ENCODE data around the gene CTU2. TPM values are rescaled to one million over a fixed set of nuclear protein-coding genes. Genes with fewer than 3 reads are reported as not detected.

The CTU2 gene
- total and polyA plus RNA-seq, 10 of the 15 experiments (the other 5 are each of a cell fraction or from before 2014, with no cell fraction given): 0.32 to 44.5 (median 18.2) TPM

DNA sequence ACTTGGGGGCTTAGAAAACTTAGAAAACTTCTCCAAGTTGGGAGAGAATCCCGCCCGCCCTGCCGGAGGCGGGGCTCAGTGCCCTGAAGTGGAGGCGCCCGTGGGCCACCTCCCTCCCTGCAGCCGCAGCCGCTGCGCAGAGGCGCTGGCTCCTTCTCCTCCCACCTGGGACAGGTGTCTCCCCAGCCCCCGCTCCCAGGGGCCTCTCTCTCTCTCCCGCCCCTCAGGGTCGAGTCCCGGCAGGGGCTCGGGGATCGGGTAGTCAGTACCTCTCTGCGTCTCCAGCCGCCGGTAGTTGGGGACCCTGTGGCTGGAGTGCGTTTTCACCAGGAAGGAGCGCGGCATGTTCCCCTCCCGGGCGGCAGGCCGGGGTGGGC lies 20.3 kb upstream of the CTU2 start (continued):
- TF ChIP-seq, protein P1, sequence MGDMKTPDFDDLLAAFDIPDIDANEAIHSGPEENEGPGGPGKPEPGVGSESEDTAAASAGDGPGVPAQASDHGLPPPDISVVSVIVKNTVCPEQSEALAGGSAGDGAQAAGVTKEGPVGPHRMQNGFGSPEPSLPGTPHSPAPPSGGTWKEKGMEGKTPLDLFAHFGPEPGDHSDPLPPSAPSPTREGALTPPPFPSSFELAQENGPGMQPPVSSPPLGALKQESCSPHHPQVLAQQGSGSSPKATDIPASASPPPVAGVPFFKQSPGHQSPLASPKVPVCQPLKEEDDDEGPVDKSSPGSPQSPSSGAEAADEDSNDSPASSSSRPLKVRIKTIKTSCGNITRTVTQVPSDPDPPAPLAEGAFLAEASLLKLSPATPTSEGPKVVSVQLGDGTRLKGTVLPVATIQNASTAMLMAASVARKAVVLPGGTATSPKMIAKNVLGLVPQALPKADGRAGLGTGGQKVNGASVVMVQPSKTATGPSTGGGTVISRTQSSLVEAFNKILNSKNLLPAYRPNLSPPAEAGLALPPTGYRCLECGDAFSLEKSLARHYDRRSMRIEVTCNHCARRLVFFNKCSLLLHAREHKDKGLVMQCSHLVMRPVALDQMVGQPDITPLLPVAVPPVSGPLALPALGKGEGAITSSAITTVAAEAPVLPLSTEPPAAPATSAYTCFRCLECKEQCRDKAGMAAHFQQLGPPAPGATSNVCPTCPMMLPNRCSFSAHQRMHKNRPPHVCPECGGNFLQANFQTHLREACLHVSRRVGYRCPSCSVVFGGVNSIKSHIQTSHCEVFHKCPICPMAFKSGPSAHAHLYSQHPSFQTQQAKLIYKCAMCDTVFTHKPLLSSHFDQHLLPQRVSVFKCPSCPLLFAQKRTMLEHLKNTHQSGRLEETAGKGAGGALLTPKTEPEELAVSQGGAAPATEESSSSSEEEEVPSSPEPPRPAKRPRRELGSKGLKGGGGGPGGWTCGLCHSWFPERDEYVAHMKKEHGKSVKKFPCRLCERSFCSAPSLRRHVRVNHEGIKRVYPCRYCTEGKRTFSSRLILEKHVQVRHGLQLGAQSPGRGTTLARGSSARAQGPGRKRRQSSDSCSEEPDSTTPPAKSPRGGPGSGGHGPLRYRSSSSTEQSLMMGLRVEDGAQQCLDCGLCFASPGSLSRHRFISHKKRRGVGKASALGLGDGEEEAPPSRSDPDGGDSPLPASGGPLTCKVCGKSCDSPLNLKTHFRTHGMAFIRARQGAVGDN (IDR thresholded peaks at IDR 0.05): no peak

DNA sequence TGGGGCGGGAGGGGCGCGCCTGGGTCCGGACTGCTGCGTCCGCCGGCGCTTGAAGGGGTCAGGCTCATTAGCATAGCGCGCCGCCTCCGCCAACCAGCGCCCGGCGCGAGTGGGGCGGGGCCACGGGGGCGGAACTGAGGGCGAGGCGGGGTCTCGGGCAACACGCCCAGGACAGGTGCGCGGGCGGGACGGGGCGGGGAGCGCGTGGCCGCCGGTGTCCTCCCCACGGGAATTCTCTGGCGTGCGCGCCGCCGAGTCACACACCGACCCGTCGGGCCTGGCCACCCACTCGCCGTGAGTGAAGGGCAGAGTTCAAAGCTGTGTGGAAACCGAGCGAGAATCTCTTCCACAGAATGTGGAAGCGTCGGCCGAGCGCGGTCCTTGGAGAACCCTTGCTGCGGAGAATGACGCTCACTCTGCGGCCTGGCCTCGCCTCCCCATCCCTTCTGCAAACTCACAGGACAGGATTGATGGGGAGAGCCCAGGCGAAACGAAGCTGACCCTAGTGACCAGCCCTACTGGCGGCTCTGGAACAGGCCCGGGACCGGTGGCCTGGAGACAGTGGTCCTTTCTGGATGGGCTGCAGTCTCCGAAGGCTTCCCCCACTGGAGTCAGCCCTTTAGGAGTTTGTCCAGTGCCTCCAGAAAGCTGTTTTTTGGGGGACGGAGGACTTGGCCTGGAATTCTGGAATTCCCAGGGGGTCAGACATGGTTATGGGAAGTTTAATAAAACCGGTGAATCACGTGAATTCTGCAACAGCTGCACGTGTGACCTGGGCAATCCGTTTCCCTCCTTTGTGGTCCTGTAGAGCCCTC lies 19.7 kb upstream of the CTU2 start, which contains the start of gene SNAI3:
TSS of gene SNAI3 (minus strand) at position 69 of the 815 bp plus-strand sequence. CDS start 101 bp downstream, outside the sequence.
- BruUV-seq (replicated peaks): no TSS peak
- FAIRE-seq (peak; percentile 92), ATAC-seq (peak; percentile 84), DNase-seq (ENCODE audit: low read depth, low spot score) (no peak)
- in situ Hi-C loops (cut with MboI): no loop called here
- Histone ChIP-seq H3K9me3 (replicated peaks; ENCODE audit: control insufficient read depth, insufficient read depth, low read length) (no peaks in the 10 kb centered on the region), H3K9ac (ENCODE audit: control insufficient read depth, insufficient read depth, low read length) (peak within 1 kb of the TSS; percentile 52; the same call in 1 of the 2 replicates), H3K4me3 (peak within 1 kb of the TSS; percentile 98), H4K20me1 (ENCODE audit: control insufficient read depth, insufficient read depth) (no peaks in the 10 kb centered on the region), H3K79me2 (ENCODE audit: control insufficient read depth, insufficient read depth, low read length) (no peaks in the 10 kb centered on the region), H3K36me3 (ENCODE audit: control insufficient read depth in 2 of 2, insufficient read depth in 2 of 2, low read length in 1 of 2) (no peaks in the 10 kb centered on the region), H3K4me1 (ENCODE audit: control insufficient read depth, insufficient read depth, low read length) (peaks cover 31% of the 10 kb centered on the region), H3K4me2 (ENCODE audit: control insufficient read depth, insufficient read depth) (peak within 1 kb of the TSS; percentile 92), H2AFZ (ENCODE audit: control insufficient read depth, low read depth, low read length) (peak within 1 kb of the TSS; percentile 61), H3K27me3 (replicated peaks in 1 of 2; ENCODE audit: control insufficient read depth in 2 of 2, insufficient read depth in 2 of 2, low read length in 1 of 2) (no peaks in the 10 kb centered on the region; a peak in 1 of 4 replicates), H3K27ac (ENCODE audit: control insufficient read depth, insufficient read depth) (no peak within 1 kb of the TSS)
- CTCF ChIA-PET: interaction anchor here (1.1 to 2.0 kb wide), 6 partner anchors 14 to 51 kb away, joined by 3 to 7 read pairs (median 4); no protein-coding TSS in a partner anchor
- POLR2A ChIA-PET: interaction anchor here (0.8 to 1.5 kb wide), 3 partner anchors 11 to 24 kb away, joined by 4 read pairs; partner anchors contain the start of gene MVD
- WGBS (ENCODE audit: insufficient coverage, insufficient replicate concordance, low lambda C conversion rate, missing lambda C conversion rate): 19% methylated on average over 27 of the region's 65 CpGs
- intact Hi-C loops (cut with micrococcal nuclease; ENCODE audit: unreplicated experiment): no loop called here
- SMC1A ChIA-PET (ENCODE audit: uncharacterized antibody, unreplicated experiment): interaction anchor here (1.0 kb wide), 1 partner anchor 21 kb away, joined by 3 read pairs; no protein-coding TSS in a partner anchor
- RAD21 ChIA-PET (ENCODE audit: unreplicated experiment): no interaction called here
- peak; percentile 37; the same call in 1 of the 2 replicates for TF ChIP-seq PAX5 (IDR thresholded peaks at IDR 0.05; ENCODE audit: borderline replicate concordance, low read depth, low read length)
- no peak for TF ChIP-seq CHD4 (IDR thresholded peaks at IDR 0.05)
- TF ChIP-seq STAT3 (IDR thresholded peaks at IDR 0.05; ENCODE audit: low read depth, low read length): no peak
- TF ChIP-seq BACH1 (IDR thresholded peaks at IDR 0.05; ENCODE audit: borderline replicate concordance): peak; percentile 34; the same call in 1 of the 2 replicates
- TF ChIP-seq DPF2 (IDR thresholded peaks at IDR 0.05): 0 out of 2 replicates have a peak, but pooled peaks have one; percentile 56
- TF ChIP-seq NBN (IDR thresholded peaks at IDR 0.05): no peak
- TF ChIP-seq ETV6 (conservative IDR thresholded peaks at IDR 0.05 in 1 of 2, IDR thresholded peaks at IDR 0.05 in 1 of 2; ENCODE audit: borderline replicate concordance in 1 of 2, low read depth in 1 of 2): no peak
- no peak for TF ChIP-seq STAT1 (conservative IDR thresholded peaks at IDR 0.05)
- peak in 1 of 2 experiments; percentile 65; a peak in 1 of 3 replicates for TF ChIP-seq EGR1 (IDR thresholded peaks at IDR 0.05; ENCODE audit: borderline replicate concordance in 1 of 2, low read depth in 2 of 2, low read length in 2 of 2)
- no peak for TF ChIP-seq HDAC6 (IDR thresholded peaks at IDR 0.05; ENCODE audit: unreplicated experiment)
- TF ChIP-seq, protein P2, sequence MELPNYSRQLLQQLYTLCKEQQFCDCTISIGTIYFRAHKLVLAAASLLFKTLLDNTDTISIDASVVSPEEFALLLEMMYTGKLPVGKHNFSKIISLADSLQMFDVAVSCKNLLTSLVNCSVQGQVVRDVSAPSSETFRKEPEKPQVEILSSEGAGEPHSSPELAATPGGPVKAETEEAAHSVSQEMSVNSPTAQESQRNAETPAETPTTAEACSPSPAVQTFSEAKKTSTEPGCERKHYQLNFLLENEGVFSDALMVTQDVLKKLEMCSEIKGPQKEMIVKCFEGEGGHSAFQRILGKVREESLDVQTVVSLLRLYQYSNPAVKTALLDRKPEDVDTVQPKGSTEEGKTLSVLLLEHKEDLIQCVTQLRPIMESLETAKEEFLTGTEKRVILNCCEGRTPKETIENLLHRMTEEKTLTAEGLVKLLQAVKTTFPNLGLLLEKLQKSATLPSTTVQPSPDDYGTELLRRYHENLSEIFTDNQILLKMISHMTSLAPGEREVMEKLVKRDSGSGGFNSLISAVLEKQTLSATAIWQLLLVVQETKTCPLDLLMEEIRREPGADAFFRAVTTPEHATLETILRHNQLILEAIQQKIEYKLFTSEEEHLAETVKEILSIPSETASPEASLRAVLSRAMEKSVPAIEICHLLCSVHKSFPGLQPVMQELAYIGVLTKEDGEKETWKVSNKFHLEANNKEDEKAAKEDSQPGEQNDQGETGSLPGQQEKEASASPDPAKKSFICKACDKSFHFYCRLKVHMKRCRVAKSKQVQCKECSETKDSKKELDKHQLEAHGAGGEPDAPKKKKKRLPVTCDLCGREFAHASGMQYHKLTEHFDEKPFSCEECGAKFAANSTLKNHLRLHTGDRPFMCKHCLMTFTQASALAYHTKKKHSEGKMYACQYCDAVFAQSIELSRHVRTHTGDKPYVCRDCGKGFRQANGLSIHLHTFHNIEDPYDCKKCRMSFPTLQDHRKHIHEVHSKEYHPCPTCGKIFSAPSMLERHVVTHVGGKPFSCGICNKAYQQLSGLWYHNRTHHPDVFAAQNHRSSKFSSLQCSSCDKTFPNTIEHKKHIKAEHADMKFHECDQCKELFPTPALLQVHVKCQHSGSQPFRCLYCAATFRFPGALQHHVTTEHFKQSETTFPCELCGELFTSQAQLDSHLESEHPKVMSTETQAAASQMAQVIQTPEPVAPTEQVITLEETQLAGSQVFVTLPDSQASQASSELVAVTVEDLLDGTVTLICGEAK (IDR thresholded peaks at IDR 0.05; ENCODE audit: borderline replicate concordance): no peak
- no peak for TF ChIP-seq TAF1 (IDR thresholded peaks at IDR 0.05; ENCODE audit: borderline replicate concordance, low read depth, low read length)

Data from GM12878 (cell line).